HG03460 (cell line): ENCODE data around the gene PROB1.
"Not testable (repeated sequence)": the region's sequence is repeated elsewhere in the genome, so short reads cannot be mapped to it uniquely, and the experiment has no call there.

ENCODE experiments used
- ATAC-seq: cut with Tn5 transposase; IDR thresholded peaks from one replicate; pipeline ENCODE4 v1.9.1; 2021; ENCODE audit not compliant: unreplicated experiment

PROB1 gene

GRCh38 chr5:139413963-139414362 lies 19.1 kb upstream of the PROB1 start:
- no peak for ATAC-seq

DNA sequence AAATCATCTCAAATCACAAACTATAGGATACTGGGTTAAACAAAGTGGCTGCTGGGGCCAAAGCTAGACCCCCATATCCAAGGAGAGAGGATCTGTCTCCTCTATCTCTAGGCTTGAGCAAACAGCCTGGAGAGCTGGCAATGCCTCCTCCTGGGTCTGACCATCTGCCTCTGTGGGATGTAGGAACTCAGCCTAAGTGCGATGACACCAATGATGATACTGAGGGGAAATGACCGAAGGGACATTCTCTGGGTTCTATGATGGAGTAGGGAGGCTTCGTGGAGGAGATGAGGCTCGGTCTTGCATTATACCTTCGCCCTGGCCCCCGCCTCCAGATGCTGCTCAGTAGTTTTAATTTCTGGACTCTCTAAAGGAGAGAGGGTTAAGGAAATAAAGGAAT lies 18.2 kb upstream of the PROB1 start:
- no peak for ATAC-seq

DNA sequence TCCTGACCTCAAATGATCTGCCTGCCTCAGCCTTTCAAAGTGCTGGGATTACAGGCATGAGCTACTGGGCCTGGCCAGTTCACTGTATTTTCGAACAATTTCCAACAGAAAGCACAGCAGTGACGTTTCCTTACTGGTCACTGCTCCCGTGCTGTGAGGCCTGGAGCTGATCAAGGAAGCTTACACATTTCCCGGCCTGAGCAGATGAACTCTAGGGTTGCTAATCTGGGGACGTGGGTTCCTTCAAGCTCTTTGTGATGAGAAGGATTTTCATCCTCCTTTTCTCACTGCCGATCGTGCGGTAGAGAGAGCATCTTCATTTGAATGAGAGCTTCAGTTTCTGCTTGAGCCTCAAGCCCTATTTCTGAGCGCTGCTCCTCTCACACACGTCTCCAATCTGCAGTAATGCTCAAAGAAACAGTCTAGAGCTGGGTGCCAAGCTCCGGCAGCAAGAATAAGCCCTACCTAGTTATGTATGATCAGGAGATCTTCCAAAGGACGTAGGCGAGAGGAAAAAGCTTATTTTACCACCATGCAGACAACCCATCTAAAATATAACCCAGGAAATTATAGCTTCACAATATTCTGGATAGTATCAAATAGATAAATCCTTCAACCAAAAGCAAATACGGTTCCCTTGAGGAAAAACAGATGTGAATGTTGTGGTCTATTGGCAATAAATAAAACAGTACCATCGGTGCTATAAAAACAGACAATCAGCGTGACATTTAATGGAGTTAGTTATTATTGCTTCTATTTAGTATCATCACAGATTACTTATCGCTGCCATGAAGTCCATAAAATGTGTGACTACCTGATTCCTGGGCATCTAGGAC lies 16.3 kb upstream of the PROB1 start:
- ATAC-seq, result no peak

- no peak for ATAC-seq
These were observed 15.5 kb upstream of the PROB1 start for GRCh38 chr5:139410121-139410992.

- not testable (repeated sequence) for ATAC-seq
These were observed 14.2 kb upstream of the PROB1 start for GRCh38 chr5:139409116-139409515.

DNA sequence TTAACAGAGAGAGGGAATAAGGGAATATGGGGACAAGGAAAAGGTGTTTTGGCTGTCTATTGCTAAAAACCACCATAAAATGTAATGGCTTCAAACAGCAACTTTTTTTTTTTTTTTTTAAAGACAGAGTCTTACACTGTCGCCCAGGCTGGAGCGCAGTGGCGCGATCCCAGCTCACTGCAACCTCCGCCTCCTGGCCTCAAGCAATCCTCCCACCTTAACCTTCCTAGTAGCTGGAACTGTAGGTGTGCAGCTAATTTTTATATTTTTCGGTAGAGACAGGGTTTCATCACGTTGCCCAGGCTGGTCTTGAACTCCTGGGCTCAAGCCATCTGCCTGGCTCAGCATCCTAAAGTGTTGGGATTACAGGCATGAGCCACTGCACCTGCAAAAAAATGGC lies 13.3 kb upstream of the PROB1 start:
- ATAC-seq, result no peak

DNA sequence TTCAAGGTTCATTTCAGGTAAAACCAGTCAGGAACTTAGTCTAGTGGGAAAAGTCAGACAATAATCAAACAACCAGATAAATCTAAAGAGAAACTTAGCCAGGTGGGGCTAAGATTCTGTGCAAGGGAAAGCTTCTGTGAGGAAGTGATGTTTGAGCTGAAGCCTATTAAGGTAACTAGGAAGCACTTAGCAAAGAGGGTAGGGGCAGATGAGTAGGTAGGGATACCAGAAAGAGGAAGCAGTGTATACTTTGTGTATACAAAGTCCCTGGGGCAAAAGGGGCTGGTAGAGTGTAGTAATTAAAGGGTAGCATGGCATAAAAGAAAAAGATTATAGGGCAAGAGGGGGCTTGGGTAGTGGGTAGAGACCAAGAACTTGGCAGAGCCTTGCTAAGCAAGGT lies 12.6 kb upstream of the PROB1 start:
- ATAC-seq, result no peak

- ATAC-seq, result no peak
These were observed 12.1 kb upstream of the PROB1 start for GRCh38 chr5:139406963-139407362.

GRCh38 chr5:139404484-139404840 lies 9.6 kb upstream of the PROB1 start:
- no peak for ATAC-seq

GRCh38 chr5:139403787-139404483 lies 9.0 kb upstream of the PROB1 start, which contains the start of gene SPATA24:
Gene SPATA24, minus strand, starts transcription at chr5:139404089. Its CDS starts 29 bp downstream, at chr5:139404060.
- peak; percentile 80 for ATAC-seq

DNA sequence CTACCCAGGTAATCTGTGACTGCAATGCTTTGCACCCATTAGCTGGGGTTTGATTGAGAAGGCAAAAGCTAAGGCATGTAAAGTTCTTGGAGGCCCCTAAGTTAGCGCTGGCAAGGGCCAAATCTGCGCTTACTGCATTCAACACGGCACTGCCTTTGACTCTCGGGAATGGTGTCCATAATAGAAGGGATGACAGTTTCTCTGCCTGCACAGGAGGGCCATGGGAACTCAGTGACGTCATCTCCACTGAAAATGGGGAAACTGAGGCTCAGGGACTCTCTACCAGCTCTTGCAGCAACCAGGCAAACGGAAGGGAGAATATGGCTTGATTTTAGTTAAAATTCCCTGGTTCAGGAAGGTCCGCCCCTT lies 8.5 kb upstream of the PROB1 start:
- no peak for ATAC-seq

- ATAC-seq, result no peak
These were observed 7.8 kb upstream of the PROB1 start for GRCh38 chr5:139402561-139403158.

DNA sequence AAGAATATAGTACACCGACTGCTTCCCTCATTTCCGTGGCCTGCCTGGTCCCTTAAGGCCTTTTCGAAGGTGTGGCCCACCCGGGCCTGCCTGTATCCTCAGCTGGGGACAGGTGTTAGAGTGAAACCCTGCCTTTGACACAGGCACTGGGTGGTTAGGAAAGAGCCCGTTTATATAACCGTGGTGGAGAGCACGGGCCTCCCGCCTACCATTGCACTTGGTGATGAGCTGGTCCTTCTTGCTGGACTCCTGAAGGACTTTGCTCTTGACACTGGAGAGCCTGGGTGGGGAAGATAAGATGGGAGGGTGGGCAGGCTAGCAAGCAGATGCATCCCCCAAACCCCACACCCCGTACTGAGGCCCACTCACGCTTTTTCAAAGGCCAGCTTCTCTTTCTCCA lies 6.6 kb upstream of the PROB1 start:
- ATAC-seq, result no peak

- ATAC-seq, result no peak
These were observed 4.7 kb upstream of the PROB1 start for GRCh38 chr5:139399501-139400121.

- ATAC-seq, result no peak
These were observed 3.0 kb upstream of the PROB1 start for GRCh38 chr5:139397921-139398320.

DNA sequence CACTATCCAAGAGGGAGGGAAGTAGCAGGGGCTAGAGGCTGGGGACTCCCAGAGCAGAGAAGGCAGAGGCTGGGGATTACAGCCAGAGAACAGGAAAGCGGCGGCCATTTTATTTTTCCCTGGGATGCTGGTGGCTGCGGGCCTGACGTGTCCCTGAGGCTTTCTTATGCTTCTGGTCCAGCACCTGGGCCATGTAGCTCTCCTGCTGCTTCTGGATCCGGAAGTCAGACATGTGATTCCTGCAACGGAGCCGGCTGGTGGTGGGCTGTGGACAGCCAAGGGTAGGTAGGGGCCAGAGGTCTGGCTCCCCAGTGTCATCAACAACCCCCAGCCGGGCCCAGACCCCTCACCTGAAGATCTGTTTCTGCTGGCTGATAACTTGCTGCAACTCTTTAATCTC lies 1.8 kb upstream of the PROB1 start:
- no peak for ATAC-seq

DNA sequence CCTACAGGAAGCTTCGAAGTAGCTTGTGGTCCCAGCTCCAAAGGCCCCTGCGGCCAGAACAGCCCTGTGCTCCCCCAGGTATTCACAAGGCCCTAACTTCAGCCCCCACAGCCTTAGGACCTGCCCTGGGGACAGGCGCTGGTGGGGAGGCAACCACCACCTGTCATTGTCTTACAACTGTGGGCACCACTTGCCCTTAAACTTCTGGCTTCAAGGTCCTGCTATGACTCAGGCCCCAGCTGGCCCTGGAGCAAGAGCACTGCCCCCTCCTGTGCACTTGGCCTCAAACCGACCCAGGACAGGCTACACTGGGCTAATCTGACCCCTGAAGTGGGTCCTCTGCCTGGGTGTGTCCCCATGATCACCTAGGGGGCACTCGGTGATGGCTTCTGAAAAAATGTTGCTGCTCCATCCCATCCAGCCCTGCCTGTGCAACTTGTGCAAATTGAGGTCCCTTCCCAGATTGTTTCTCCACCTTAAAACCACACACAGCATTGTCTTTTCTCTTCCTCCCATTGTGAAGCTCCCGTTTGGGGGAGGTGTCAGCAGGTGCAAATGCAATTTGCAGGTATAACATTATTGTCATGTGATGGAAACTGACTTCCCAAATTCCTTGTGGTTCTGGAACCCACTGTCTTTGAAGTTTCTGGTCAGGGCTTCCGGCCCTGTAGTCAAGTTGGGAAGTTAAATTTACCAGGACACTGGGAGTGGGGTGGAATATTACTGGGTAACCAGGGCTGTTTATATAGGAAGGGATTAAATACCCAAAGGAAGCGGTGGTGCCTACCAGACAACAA lies 1.1 kb upstream of the PROB1 start:
- ATAC-seq, result no peak

- no peak for ATAC-seq
These were observed 716 bp downstream of the PROB1 start for GRCh38 chr5:139394123-139394653.

DNA sequence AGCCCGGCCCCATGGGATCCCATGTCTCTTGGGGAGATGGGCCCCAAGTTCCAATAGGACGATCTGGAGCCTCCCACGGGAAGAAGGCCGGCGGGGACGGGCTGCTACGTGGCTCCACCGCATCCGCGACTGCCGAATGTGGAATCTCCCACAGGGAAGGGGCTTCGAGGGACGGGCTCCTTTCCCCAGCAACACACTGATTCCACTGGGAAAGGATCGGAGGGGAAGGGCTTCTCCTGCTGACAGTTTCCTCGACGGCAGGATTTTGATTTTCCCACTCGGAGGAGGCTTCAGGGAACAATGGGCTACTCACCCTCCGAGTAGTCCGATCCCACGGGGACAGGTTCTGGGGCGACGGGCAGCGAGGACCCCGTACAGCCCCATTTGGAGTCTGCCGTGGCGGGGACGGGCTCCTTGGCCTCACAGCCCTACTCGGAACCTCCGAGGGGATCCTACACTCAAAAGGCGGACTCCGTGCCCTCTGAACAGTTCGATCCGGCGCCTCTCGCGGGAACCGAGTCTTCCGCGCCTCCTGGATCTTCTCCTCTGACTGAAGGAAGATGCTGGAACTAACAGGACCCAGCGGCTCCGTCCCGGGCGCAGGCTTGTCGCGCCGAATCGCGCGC lies 1.3 kb downstream of the PROB1 start:
- ATAC-seq, result no peak
